Lower lobe of right lung (tissue), 2 donors: ENCODE results near the gene ABCB10. TPM values are rescaled to one million over a fixed set of nuclear protein-coding genes. Genes with fewer than 3 reads are reported as not detected.
"Not testable (repeated sequence)": the region's sequence is repeated elsewhere in the genome, so short reads cannot be mapped to it uniquely, and the experiment has no call there.

ENCODE experiments used
- ATAC-seq, 2 donors: fragments of 200-7000 bp; cut with Tn5 transposase; one replicate each; pipeline ENCODE4 v1.9.1; 2020 to 2022; ENCODE audit warnings: mild to moderate bottlenecking in 2 of 2, moderate library complexity in 2 of 2
- DNase-seq: peaks from one replicate; pipeline ENCODE4 v3.0.0-alpha.2; 2020
- H3K27ac ChIP-seq: fragments of 200-600 bp; one replicate; pipeline ENCODE4 v1.8.0; 2022
- H3K27me3 ChIP-seq: fragments of 200-600 bp; one replicate; pipeline ENCODE4 v1.8.0; 2022; ENCODE audit warnings: low read depth
- H3K36me3 ChIP-seq: fragments of 200-600 bp; one replicate; pipeline ENCODE4 v1.8.0; 2022; ENCODE audit warnings: mild to moderate bottlenecking
- H3K4me1 ChIP-seq: fragments of 200-600 bp; one replicate; pipeline ENCODE4 v1.8.0; 2022
- H3K4me3 ChIP-seq: fragments of 200-600 bp; one replicate; pipeline ENCODE4 v1.8.0; 2022; ENCODE audit warnings: mild to moderate bottlenecking
- H3K9me3 ChIP-seq: fragments of 200-600 bp; one replicate; pipeline ENCODE4 v1.8.0; 2022
- CTCF ChIP-seq: fragments of 200-600 bp; IDR thresholded peaks from one replicate; pipeline ENCODE4 v1.8.0; 2022; ENCODE audit warnings: antibody characterized with exemption, mild to moderate bottlenecking
- intact Hi-C: fragments of 100-400 bp; cut with DNase I; formaldehyde crosslinking; loops from one replicate; pipeline ENCODE4 v1.11.0; 2022
- total RNA-seq: library from RNA; stranded (reverse); fragmentation: NEBNext Ultra II Directional; extraction: Animal tissue kit (Norgen Biotek cat#: 25700); gene quantifications from one replicate; pipeline ENCODE4 v1.2.1, GENCODE V29; 2021
- donor health status: DM: no; HTN: yes; CAD: no; lungs with severe emphysema.

Gene ABCB10
- total RNA-seq, 1 donor from 2014 or later = 17.8 TPM

GRCh38 chr1:229485318-229485717 is 73.2 kb downstream of the ABCB10 start:
- DNase-seq (no peak), ATAC-seq (no peak)
- Histone ChIP-seq H3K27me3 (no peaks in the 10 kb centered on the region), H3K36me3 (peaks cover 96% of the 10 kb centered on the region), H3K9me3 (no peaks in the 10 kb centered on the region), H3K27ac (no peak overlapping the region), H3K4me1 (no peaks in the 10 kb centered on the region), H3K4me3 (no peak overlapping the region)
- no peak for TF ChIP-seq CTCF
- intact Hi-C loops = no loop called here

- H3K4me1 ChIP-seq = no peaks in the 10 kb centered on the region
- H3K4me3 ChIP-seq = no peak overlapping the region
- no peak for TF ChIP-seq CTCF
- H3K9me3 ChIP-seq = no peaks in the 10 kb centered on the region
- DNase-seq = no peak
- H3K27ac ChIP-seq = no peak overlapping the region
- no peaks in the 10 kb centered on the region for H3K27me3 ChIP-seq
- intact Hi-C loops = no loop called here
- peaks cover 96% of the 10 kb centered on the region for H3K36me3 ChIP-seq
- no peak for ATAC-seq
These were observed 76.0 kb downstream of the ABCB10 start for GRCh38 chr1:229482511-229482910.

- Histone ChIP-seq H3K27ac (no peak overlapping the region), H3K27me3 (no peaks in the 10 kb centered on the region), H3K36me3 (peaks cover 96% of the 10 kb centered on the region), H3K4me1 (no peaks in the 10 kb centered on the region), H3K9me3 (no peaks in the 10 kb centered on the region), H3K4me3 (no peak overlapping the region)
- DNase-seq (no peak), ATAC-seq (no peak)
- intact Hi-C loops = no loop called here
- no peak for TF ChIP-seq CTCF
These were observed 78.0 kb downstream of the ABCB10 start for GRCh38 chr1:229480495-229480894.

GRCh38 chr1:229479660-229480399 is 78.7 kb downstream of the ABCB10 start:
- no peak for ATAC-seq
- Histone ChIP-seq H3K9me3 (no peaks in the 10 kb centered on the region), H3K27me3 (no peaks in the 10 kb centered on the region), H3K4me3 (no peak overlapping the region), H3K27ac (no peak overlapping the region), H3K36me3 (peaks cover 96% of the 10 kb centered on the region), H3K4me1 (no peaks in the 10 kb centered on the region)
- TF ChIP-seq CTCF = no peak
- DNase-seq = no peak
- intact Hi-C loops = loop anchor here (10.0 kb wide), 1 partner anchor 215 kb away; no protein-coding TSS in a partner anchor

- DNase-seq (no peak), ATAC-seq (no peak)
- no peak for TF ChIP-seq CTCF
- no peaks in the 10 kb centered on the region for H3K9me3 ChIP-seq
- no peak overlapping the region for H3K27ac ChIP-seq
- H3K4me1 ChIP-seq = no peaks in the 10 kb centered on the region
- no peaks in the 10 kb centered on the region for H3K27me3 ChIP-seq
- intact Hi-C loops = loop anchor here (10.0 kb wide), 1 partner anchor 214 kb away; no protein-coding TSS in a partner anchor
- peaks cover 96% of the 10 kb centered on the region for H3K36me3 ChIP-seq
- H3K4me3 ChIP-seq = no peak overlapping the region
These were observed 79.7 kb downstream of the ABCB10 start for GRCh38 chr1:229478852-229479251.

- not testable (repeated sequence) for ATAC-seq, H3K9me3 ChIP-seq, H3K4me1 ChIP-seq, H3K27ac ChIP-seq, H3K27me3 ChIP-seq, H3K4me3 ChIP-seq, DNase-seq
- intact Hi-C loops = loop anchor here (10.0 kb wide), 1 partner anchor 211 kb away; no protein-coding TSS in a partner anchor
- peaks cover 95% of the 10 kb centered on the region for H3K36me3 ChIP-seq
These were observed 82.6 kb downstream of the ABCB10 start for GRCh38 chr1:229475859-229476258.
